GM18511 (cell line): ENCODE results near the gene IL32.

Experiments used
- ATAC-seq: cut with Tn5 transposase; IDR thresholded peaks from one replicate; pipeline ENCODE4 v1.9.1; 2021; ENCODE audit warnings: mild to moderate bottlenecking, moderate library complexity; ENCODE audit not compliant: unreplicated experiment

IL32 gene

DNA sequence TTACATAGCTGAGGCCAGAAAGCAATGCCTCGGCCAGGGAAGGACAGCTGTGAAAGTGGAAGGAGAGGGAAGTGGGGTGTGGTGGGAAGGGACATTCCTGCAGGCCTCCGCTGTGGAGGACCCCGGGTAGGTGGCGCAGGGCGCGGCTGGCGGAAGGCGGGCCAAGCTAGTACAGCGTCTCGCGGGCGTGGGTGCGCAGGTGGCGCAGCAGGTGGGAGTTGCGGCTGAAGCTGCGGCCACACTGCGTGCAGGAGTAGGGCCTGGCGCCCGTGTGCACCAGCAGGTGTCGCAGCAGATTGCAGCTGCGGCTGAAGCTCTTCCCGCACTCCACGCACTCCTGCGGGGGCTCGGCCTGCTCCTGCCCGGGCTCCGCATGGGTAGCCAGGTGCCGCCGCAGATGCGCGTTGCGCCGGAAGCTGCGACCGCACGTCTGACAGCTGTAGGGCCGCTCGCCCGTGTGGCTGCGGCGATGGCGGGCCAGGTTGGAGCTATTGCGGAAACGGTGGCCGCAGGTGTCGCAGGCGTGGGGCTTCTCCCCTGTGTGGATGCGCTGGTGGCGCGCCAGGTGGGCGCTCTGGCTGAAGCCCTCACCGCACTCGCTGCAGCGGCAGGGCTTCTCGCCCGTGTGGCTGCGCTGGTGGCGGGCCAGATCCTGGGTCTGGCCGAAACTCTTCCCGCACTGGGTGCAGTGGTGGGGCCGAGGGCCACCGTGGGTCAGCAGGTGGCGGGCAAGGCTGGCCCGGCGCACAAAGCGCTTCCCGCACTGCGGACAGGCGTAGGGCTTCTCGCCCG, 23.7 kb downstream of the IL32 start:
- no peak for ATAC-seq

DNA sequence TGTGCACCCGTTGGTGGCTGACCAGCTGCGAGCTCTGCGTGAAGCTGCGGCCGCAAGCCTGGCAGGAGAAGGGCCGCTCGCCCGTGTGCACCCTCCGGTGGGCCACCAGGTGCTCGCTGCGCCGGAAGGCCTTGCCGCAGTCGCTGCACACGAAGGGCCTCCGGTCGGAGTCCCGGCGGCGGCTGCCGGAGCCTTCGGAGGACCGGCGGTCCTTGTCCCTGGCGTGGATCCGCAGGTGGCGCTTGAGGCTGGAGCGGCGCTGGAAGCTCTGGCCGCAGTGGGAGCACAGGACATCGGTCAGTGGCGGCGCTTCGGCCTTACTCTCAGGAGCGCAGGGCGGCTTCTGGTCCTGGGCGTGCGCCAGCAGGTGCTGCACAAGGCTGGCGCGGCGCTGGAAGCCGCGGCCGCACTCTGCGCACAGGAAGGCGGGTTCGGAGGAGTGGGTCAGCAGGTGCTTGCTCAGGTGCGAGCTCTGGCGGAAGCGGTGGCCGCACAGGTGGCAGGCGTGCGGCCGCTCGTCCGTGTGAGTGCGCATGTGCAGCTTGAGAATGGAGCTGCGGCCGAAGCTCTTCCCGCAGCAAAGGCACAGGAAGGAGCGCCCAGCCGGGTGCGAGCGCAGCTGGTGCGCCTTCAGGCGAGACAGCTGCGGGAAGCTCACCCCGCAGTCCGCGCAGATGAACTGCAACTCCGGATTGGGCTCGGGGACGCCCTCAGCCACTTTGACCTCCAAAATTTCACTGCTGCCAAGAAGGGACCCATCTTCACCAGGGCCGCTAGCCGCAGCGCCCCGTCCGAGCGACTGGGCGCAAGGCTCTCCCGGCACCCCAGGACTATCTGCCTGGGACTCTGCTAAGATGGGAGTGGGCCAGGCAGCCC, 24.5 kb downstream of the IL32 start:
- no peak for ATAC-seq

- no peak for ATAC-seq
Observed at GRCh38 chr16:3091551-3091950, 26.1 kb downstream of the IL32 start.

DNA sequence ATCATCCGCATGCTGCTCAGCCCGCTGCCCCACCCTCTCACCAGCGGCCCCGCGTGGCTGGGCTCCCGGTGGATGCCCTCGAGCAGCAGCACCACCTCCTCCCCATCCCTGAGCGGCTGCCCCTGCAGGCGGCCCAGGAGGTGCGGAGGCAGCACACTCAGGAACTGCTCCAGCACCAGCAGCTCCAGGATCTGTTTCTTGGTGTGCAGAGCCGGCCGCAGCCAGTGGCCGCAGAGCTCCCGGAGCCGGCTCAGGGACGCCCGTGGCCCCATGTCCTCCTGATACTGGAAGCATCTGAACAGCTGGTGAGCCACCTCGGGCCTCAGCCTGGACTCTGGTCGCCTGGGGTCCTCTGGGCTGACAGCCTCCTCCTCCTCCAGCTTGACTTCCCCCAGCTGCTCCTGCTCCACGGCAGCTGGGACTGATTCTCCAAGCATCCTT, 27.1 kb downstream of the IL32 start:
- no peak for ATAC-seq

GRCh38 chr16:3094289-3095027, 29.0 kb downstream of the IL32 start:
- ATAC-seq: no peak

DNA sequence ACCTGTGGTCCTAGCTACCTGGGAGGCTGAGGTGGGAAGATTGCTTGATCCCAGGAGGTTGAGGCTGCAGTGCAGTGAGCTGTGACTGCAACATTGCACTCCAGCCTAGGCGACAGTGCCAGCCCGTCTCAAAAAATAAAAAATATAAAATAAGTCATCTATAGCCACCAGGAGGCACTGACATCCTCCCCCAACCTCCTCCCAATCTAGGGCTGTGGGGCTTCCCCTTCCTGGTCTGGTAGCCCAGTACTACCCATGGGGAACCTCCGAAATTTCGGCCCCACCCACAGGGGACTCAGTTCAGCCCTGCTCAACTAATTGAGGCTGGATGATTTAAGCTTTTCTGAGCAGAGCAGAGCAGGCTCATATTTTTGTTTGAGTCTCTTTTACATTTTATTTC, 30.4 kb downstream of the IL32 start:
- ATAC-seq: peak; percentile 73

- no peak for ATAC-seq
Observed at GRCh38 chr16:3096362-3096761, 30.9 kb downstream of the IL32 start.

DNA sequence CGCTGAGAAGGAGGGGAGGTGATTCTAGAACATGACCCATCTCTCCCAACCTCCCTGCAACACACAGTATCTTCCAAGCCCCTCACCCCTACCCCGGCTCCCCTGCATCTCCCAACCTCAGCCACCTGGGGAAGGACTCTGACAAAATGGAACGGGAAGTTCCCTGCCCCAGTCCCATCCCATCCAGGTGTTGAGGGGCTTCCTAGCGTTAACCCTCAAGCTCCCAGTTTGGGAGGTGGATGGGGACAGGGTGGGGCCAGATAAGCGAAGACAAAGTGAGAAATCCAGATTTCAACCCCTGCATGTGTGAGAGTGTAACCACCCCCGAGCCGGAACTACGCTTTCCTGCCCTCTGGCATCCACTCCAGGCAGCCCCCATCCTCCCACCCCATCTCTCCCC, 31.8 kb downstream of the IL32 start:
- ATAC-seq: no peak

DNA sequence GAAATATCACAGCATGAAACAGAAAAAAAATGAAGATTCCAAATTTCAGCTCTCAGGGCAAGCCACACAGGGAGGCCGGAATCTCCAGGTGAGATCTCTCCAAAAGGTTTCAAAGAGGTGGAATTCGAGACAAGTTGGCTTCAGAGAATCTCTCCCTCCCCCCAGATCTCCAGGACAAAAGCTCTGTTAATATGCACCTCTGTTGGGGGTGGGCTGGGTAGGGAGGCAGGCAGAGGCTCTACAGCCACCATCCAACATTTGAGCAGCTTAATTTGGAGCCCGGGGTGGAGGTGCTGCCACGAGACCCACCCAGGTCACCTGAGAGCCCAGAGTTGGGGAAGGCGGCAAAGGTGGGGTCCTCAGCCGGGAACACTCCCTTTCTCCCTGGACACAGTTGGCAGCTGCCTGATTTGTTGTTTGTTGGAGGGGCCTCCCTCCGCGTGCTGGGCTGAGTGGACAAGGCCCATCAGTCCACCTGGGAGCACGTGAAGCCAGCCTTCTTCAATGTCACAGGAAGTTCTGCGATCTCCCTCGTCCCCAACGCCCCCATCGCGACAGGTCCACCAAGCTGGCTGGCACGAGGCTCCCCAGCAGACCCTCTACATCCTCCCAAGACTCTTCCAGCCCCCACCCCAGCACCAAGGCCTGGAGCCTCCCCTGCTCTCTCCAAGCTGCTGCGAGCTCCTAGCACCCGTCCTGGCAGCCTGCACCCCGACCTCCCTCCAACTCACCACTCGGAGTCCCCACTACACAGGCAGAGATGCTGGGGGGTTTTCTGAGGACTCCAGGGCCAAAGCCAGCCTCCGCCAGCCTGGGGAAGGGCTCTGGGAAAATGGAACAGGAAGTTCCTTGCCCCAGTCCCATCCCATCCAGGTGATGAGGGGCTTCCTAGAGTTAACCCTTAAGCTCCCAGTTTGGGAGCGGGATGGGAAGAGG, 33.3 kb downstream of the IL32 start, which contains the start of gene ZSCAN10:
Gene ZSCAN10, minus strand, starts transcription at position 836 of the 936 bp plus-strand sequence. CDS start 6,357 bp downstream, outside the sequence.
- no peak for ATAC-seq

- ATAC-seq: no peak
Observed at GRCh38 chr16:3099395-3099731, 33.9 kb downstream of the IL32 start.

GRCh38 chr16:3099732-3100499, 34.5 kb downstream of the IL32 start:
- peak; percentile 77 for ATAC-seq

GRCh38 chr16:3101018-3101840, 35.8 kb downstream of the IL32 start:
- ATAC-seq: no peak

- ATAC-seq: no peak
Observed at GRCh38 chr16:3101841-3102470, 36.5 kb downstream of the IL32 start.

DNA sequence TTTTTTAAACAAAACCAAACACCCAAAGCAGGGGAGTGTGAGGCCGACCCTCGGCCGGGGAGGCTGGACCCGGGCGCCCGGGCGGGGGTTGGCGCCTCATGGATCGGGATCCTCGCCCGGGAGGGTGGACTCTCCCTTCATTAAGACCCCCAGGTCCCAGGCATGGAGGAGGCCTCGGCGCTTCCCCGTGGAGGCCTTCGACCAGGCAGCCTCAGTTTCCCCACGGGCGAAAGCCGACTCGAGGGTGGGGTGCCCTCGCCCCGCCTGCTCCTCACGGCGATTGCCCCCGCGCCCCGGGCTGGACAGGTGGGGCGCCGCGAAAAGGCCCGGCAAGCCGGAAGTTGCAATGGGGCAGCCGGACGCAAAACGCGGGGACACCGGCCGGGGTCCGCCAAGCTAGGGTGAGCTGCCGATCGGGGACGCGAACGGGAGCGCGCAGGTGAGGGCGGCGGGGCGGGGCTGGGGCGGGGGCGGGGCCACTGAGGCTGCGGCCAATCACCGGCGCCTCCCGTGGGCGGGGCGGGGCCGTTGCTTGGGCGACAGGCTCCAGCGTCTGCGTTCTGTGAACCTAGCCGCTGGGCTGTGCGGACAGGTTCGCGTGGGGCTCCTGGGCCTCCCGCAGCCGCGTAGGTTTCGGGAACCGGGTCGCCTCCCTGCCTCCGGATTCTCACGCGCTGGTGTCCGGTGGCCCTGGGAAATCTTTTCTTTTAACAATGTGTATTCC, 40.9 kb downstream of the IL32 start:
- peak; percentile 86 for ATAC-seq

GRCh38 chr16:3112058-3112880, 46.8 kb downstream of the IL32 start, which contains the start of gene ZNF205:
TSS of gene ZNF205 (plus strand) at chr16:3112586. CDS start at chr16:3113431, 845 bp downstream.
- no peak for ATAC-seq

DNA sequence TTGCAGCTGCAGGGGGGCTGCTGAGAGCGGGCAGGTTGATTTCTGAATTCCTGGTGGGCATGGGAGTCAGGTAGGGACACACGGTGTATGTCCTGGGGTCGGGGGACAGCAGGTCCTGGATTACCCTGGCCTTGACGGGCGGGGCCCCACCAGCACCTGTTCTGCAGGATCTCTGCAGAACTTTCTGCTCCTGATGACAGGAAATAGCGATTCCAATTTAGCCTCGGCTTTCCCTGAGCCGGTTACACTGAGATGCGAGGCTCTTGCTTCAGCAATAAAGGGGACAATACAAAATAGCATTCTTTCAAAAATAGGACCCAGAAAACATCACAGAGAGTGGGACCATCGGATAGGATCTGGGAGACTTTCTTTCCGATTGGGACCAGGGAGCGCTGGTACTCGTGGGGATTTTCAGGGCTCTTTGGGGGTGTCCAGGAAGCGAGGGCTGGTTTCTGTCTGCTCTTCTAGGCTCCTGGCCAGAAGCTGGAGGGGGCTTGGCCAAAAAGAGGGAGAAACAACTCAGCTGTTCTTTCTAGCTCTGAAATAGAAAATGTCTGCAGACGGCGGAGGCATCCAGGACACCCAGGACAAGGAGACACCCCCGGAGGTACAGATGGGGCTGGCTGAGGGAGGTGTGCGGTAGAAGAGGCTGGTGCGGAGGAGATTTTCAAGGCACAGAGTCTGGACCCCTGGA, 47.6 kb downstream of the IL32 start:
- ATAC-seq: no peak
